Thymus (tissue), 14 donors: ENCODE data around the gene KRTAP9-3. TPM values are rescaled to one million over a fixed set of nuclear protein-coding genes. Genes with fewer than 3 reads are reported as not detected.
"Not testable (repeated sequence)": the region's sequence is repeated elsewhere in the genome, so short reads cannot be mapped to it uniquely, and the experiment has no call there.

ENCODE experiments used
- DNase-seq, 9 donors: peaks; one replicate each; pipeline ENCODE4 v3.0.0-alpha.2; 2013; ENCODE audit warnings: low spot score in 9 of 9, low read depth in 6 of 9, missing footprints in 1 of 9
- H3K27ac ChIP-seq, 2 donors: one replicate each; pipeline ENCODE4 v1.5.1; 2013; ENCODE audit warnings: control low read depth in 1 of 2, low read depth in 1 of 2, low read length in 1 of 2, mild to moderate bottlenecking in 1 of 2, moderate library complexity in 1 of 2
- H3K27me3 ChIP-seq, 2 donors: one replicate each; pipeline ENCODE4 v1.5.1; 2013; ENCODE audit warnings: low read length in 1 of 2; ENCODE audit not compliant: control insufficient read depth in 2 of 2, insufficient read depth in 1 of 2
- H3K36me3 ChIP-seq, 2 donors: one replicate each; pipeline ENCODE4 v1.5.1; 2013; ENCODE audit warnings: low read length in 1 of 2, mild to moderate bottlenecking in 1 of 2, moderate library complexity in 1 of 2; ENCODE audit not compliant: control insufficient read depth in 2 of 2, insufficient read depth in 2 of 2
- H3K4me1 ChIP-seq, 2 donors: one replicate each; pipeline ENCODE4 v1.5.1; 2013; ENCODE audit warnings: low read length in 2 of 2; ENCODE audit not compliant: control insufficient read depth in 2 of 2, insufficient read depth in 2 of 2
- H3K4me3 ChIP-seq, 2 donors: one replicate each; pipeline ENCODE4 v1.5.1; 2013; ENCODE audit warnings: low read length in 2 of 2, control low read depth in 1 of 2, mild to moderate bottlenecking in 1 of 2
- H3K9me3 ChIP-seq, 2 donors: one replicate each; pipeline ENCODE4 v1.5.1; 2013; ENCODE audit warnings: low read length in 1 of 2, mild to moderate bottlenecking in 1 of 2; ENCODE audit not compliant: control insufficient read depth in 2 of 2, insufficient read depth in 1 of 2
- WGBS: extraction: QIAGEN DNeasy Blood & Tissue Kit; methylation state at CpG from one replicate; pipeline ENCODE4 v1.1.7; 2013; 5-methylcytosine and 5-hydroxymethylcytosine counted together
- long read RNA-seq, 10 donors: transcript quantifications; one replicate each; lab custom pipeline, GENCODE V29; 2026
- polyA plus RNA-seq: library from polyadenylated mRNA; stranded (reverse); fragments of 200-250 nt; gene quantifications from one replicate; pipeline ENCODE4 v1.2.3, GENCODE V29; 2013
- total RNA-seq: library from RNA; stranded (reverse); fragments of 120-200 nt; gene quantifications from one replicate; pipeline ENCODE4 v1.2.4, GENCODE V29; 2013
- donor health status: healthy.

KRTAP9-3 gene
- total RNA-seq, result not detected
- polyA plus RNA-seq, result not detected
- long read RNA-seq, donor 1, result 0 reads
- long read RNA-seq, donor 2, result 0 reads
- long read RNA-seq, donor 3, result 0 reads
- long read RNA-seq, donor 4, result 0 reads
- long read RNA-seq, donor 5, result 0 reads
- long read RNA-seq, donor 6, result 0 reads
- long read RNA-seq, donor 7, result 0 reads
- long read RNA-seq, donor 8, result 0 reads
- long read RNA-seq, donor 9, result 0 reads
- long read RNA-seq, donor 10, result 0 reads

GRCh38 chr17:41232399-41233105 is at the start of gene KRTAP9-3:
KRTAP9-3 (plus strand) TSS chr17:41232449; CDS start chr17:41232502, 53 bp downstream.
- not testable (repeated sequence) for H3K27ac ChIP-seq, H3K4me3 ChIP-seq, H3K4me1 ChIP-seq, H3K9me3 ChIP-seq, DNase-seq, H3K27me3 ChIP-seq, H3K36me3 ChIP-seq
- 95% methylated on average over 1 of the region's 1 CpG for whole genome bisulfite sequencing

- no peaks in the 10 kb centered on the region for H3K36me3 ChIP-seq
- H3K4me3 ChIP-seq, result no peak within 1 kb of the TSS
- peaks cover 0 to 3% of the 10 kb centered on the region in 2 donors for H3K27me3 ChIP-seq
- no peak within 1 kb of the TSS for H3K27ac ChIP-seq
- 84% methylated on average over 9 of the region's 9 CpGs for WGBS
- DNase-seq, result no peak
- H3K9me3 ChIP-seq, result no peaks in the 10 kb centered on the region
- H3K4me1 ChIP-seq, result no peaks in the 10 kb centered on the region
Measured at GRCh38 chr17:41184480-41184961, 47.7 kb upstream of the KRTAP9-3 start, which contains the start of gene KRTAP4-1. KRTAP4-1 (minus strand) TSS chr17:41184911; CDS start chr17:41184854, 57 bp downstream.

GRCh38 chr17:41185001-41185400 is 47.2 kb upstream of the KRTAP9-3 start:
- H3K27me3 ChIP-seq, result peaks cover 0 to 2% of the 10 kb centered on the region in 2 donors
- no peak for DNase-seq
- H3K36me3 ChIP-seq, result no peaks in the 10 kb centered on the region
- WGBS, result 84% methylated on average over 1 of the region's 1 CpG
- H3K27ac ChIP-seq, result no peak overlapping the region
- H3K9me3 ChIP-seq, result no peaks in the 10 kb centered on the region
- no peak overlapping the region for H3K4me3 ChIP-seq
- H3K4me1 ChIP-seq, result no peaks in the 10 kb centered on the region

GRCh38 chr17:41186872-41187271 is 45.4 kb upstream of the KRTAP9-3 start:
- H3K36me3 ChIP-seq, result no peaks in the 10 kb centered on the region
- no peak overlapping the region for H3K27ac ChIP-seq
- H3K4me3 ChIP-seq, result no peak overlapping the region
- H3K9me3 ChIP-seq, result no peaks in the 10 kb centered on the region
- no peaks in the 10 kb centered on the region for H3K4me1 ChIP-seq
- 100% methylated on average over 2 of the region's 2 CpGs for WGBS
- no peak for DNase-seq
- H3K27me3 ChIP-seq, result no peaks in the 10 kb centered on the region

- H3K4me1 ChIP-seq, H3K27ac ChIP-seq, H3K9me3 ChIP-seq, H3K27me3 ChIP-seq, H3K36me3 ChIP-seq, H3K4me3 ChIP-seq, DNase-seq: not testable (repeated sequence)
- WGBS, result 100% methylated on average over 1 of the region's 1 CpG
Measured at GRCh38 chr17:41189837-41190318, 42.4 kb upstream of the KRTAP9-3 start, which contains the start of gene KRTAP9-1. KRTAP9-1 (plus strand) TSS chr17:41189887; CDS start chr17:41189887, 0 bp downstream.

GRCh38 chr17:41190328-41190727 is 41.9 kb upstream of the KRTAP9-3 start:
- H3K9me3 ChIP-seq, result no peaks in the 10 kb centered on the region
- no peaks in the 10 kb centered on the region for H3K4me1 ChIP-seq
- no peaks in the 10 kb centered on the region for H3K36me3 ChIP-seq
- WGBS, result 91% methylated on average over 3 of the region's 3 CpGs
- no peak overlapping the region for H3K27ac ChIP-seq
- no peaks in the 10 kb centered on the region for H3K27me3 ChIP-seq
- DNase-seq, result no peak
- no peak overlapping the region for H3K4me3 ChIP-seq

GRCh38 chr17:41196068-41196467 is 36.2 kb upstream of the KRTAP9-3 start:
- Histone ChIP-seq H3K27me3 (no peaks in the 10 kb centered on the region), H3K9me3 (no peaks in the 10 kb centered on the region)
- DNase-seq, result no peak

GRCh38 chr17:41199421-41200078 is 32.7 kb upstream of the KRTAP9-3 start:
- no peak overlapping the region for H3K27ac ChIP-seq
- no peaks in the 10 kb centered on the region for H3K4me1 ChIP-seq
- no peak for DNase-seq
- no peaks in the 10 kb centered on the region for H3K9me3 ChIP-seq
- H3K4me3 ChIP-seq, result no peak overlapping the region
- no peaks in the 10 kb centered on the region for H3K36me3 ChIP-seq
- no peaks in the 10 kb centered on the region for H3K27me3 ChIP-seq
- WGBS, result 74% methylated on average over 5 of the region's 5 CpGs

More at GRCh38 chr17:41196068-41196467, 36.2 kb upstream of the KRTAP9-3 start:
- 54% methylated on average over 1 of the region's 1 CpG for whole genome bisulfite sequencing
- Histone ChIP-seq H3K27ac (no peak overlapping the region), H3K4me3 (no peak overlapping the region), H3K36me3 (no peaks in the 10 kb centered on the region), H3K4me1 (no peaks in the 10 kb centered on the region)
